OCI-LY3 (cell line): ENCODE results near the gene RTF1.

Experiments used
- EZH2phosphoT487 ChIP-seq: fragments of 200-600 bp; shearing (Covaris generic); IDR thresholded peaks from 2 replicates; pipeline ENCODE4 v1.6.1; 2018; ENCODE audit warnings: antibody characterized with exemption, mixed run types, low read depth
- TF ChIP-seq, protein P1 (sequence below): fragments of 200-600, 300-600 bp; sonication (generic); IDR thresholded peaks from 2 replicates; pipeline ENCODE4 v1.5.1; 2014; ENCODE audit warnings: antibody characterized with exemption, low read length, low read depth

GRCh38 chr15:41530363-41530956 lies 113.6 kb downstream of the RTF1 start:
- TF ChIP-seq, protein P1, sequence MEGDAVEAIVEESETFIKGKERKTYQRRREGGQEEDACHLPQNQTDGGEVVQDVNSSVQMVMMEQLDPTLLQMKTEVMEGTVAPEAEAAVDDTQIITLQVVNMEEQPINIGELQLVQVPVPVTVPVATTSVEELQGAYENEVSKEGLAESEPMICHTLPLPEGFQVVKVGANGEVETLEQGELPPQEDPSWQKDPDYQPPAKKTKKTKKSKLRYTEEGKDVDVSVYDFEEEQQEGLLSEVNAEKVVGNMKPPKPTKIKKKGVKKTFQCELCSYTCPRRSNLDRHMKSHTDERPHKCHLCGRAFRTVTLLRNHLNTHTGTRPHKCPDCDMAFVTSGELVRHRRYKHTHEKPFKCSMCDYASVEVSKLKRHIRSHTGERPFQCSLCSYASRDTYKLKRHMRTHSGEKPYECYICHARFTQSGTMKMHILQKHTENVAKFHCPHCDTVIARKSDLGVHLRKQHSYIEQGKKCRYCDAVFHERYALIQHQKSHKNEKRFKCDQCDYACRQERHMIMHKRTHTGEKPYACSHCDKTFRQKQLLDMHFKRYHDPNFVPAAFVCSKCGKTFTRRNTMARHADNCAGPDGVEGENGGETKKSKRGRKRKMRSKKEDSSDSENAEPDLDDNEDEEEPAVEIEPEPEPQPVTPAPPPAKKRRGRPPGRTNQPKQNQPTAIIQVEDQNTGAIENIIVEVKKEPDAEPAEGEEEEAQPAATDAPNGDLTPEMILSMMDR, result no peak
- no peak for TF ChIP-seq EZH2phosphoT487
